WTC11 (cell line): ENCODE data around the gene GALNT9. TPM values are rescaled to one million over a fixed set of nuclear protein-coding genes. Genes with fewer than 3 reads are reported as not detected.

Source experiments
- ATAC-seq: fragments of 200-7000 bp; cut with Tn5 transposase; 2 replicates; pipeline ENCODE4 v1.10.0; 2021; ENCODE audit warnings: mild to moderate bottlenecking, moderate library complexity
- CTCF ChIA-PET: fragments of 300-600 bp; sonication (Branson Sonifier 250); formaldehyde crosslinking; loops from one replicate; lab custom pipeline; 2021; ENCODE audit warnings: antibody characterized with exemption; lab: Charles Lee
- POLR2A ChIA-PET: fragments of 350-600 bp; sonication (Branson Sonifier 250); formaldehyde crosslinking; loops from one replicate; lab custom pipeline; 2021; ENCODE audit warnings: antibody characterized with exemption; lab: Charles Lee
- DNase-seq: peaks from one replicate; pipeline ENCODE4 v3.0.0; 2021; ENCODE audit warnings: low spot score
- H3K27ac Mint-ChIP-seq: 2 replicates; pipeline ENCODE4 v1.8.0; 2021; ENCODE audit warnings: mixed read lengths
- H3K27me3 Mint-ChIP-seq: 2 replicates; pipeline ENCODE4 v1.8.0; 2021; ENCODE audit warnings: low read depth, mild to moderate bottlenecking, moderate library complexity, mixed read lengths
- H3K36me3 Mint-ChIP-seq: 2 replicates; pipeline ENCODE4 v1.8.0; 2021; ENCODE audit warnings: mixed read lengths
- H3K4me1 Mint-ChIP-seq: 2 replicates; pipeline ENCODE4 v1.8.0; 2022; ENCODE audit warnings: mixed read lengths
- H3K4me3 Mint-ChIP-seq: 2 replicates; pipeline ENCODE4 v1.8.0; 2021; ENCODE audit warnings: mild to moderate bottlenecking, moderate library complexity, mixed read lengths
- H3K9me3 Mint-ChIP-seq: 2 replicates; pipeline ENCODE4 v1.8.0; 2021; ENCODE audit warnings: mixed read lengths
- ATF3 ChIP-seq: sonication (generic); formaldehyde crosslinking; conservative IDR thresholded peaks from 2 replicates; pipeline ENCODE4 v1.8.1; 2022; ENCODE audit warnings: mild to moderate bottlenecking, missing genetic modification reagents
- ATF6 ChIP-seq: sonication (generic); formaldehyde crosslinking; IDR thresholded peaks from 2 replicates; pipeline ENCODE4 v1.8.1; 2023; ENCODE audit warnings: mild to moderate bottlenecking, missing genetic modification reagents
- CDX4 ChIP-seq: fragments of 250-450 bp; sonication (Bioruptor Pico); IDR thresholded peaks from 2 replicates; pipeline ENCODE4 v1.9.0; 2021; ENCODE audit warnings: moderate library complexity, mild to moderate bottlenecking, inconsistent platforms, borderline replicate concordance
- CREM ChIP-seq: sonication (generic); formaldehyde crosslinking; IDR thresholded peaks from 2 replicates; pipeline ENCODE4 v1.8.1; 2022; ENCODE audit warnings: mild to moderate bottlenecking, missing genetic modification reagents, moderate library complexity
- E2F1 ChIP-seq: sonication (generic); formaldehyde crosslinking; IDR thresholded peaks from 2 replicates; pipeline ENCODE4 v1.8.0; 2022; ENCODE audit warnings: mild to moderate bottlenecking, missing genetic modification reagents
- ELF4 ChIP-seq: sonication (generic); formaldehyde crosslinking; IDR thresholded peaks from 2 replicates; pipeline ENCODE4 v1.8.1; 2022; ENCODE audit warnings: low read depth, mild to moderate bottlenecking, moderate library complexity, missing genetic modification reagents
- ESRRA ChIP-seq: sonication (generic); formaldehyde crosslinking; IDR thresholded peaks from 2 replicates; pipeline ENCODE4 v1.8.1; 2022; ENCODE audit warnings: mild to moderate bottlenecking, missing genetic modification reagents, borderline replicate concordance
- FOXJ3 ChIP-seq: sonication (generic); formaldehyde crosslinking; IDR thresholded peaks from 2 replicates; pipeline ENCODE4 v1.9.0; 2021; ENCODE audit warnings: missing genetic modification reagents, mild to moderate bottlenecking, borderline replicate concordance
- HMGA2 ChIP-seq: fragments of 250-450 bp; sonication (Bioruptor Pico); IDR thresholded peaks from 2 replicates; pipeline ENCODE4 v1.4.0; 2021; ENCODE audit warnings: mild to moderate bottlenecking, moderate library complexity
- JAZF1 ChIP-seq: fragments of 250-450 bp; sonication (Bioruptor Pico); IDR thresholded peaks from 2 replicates; pipeline ENCODE4 v1.9.0; 2021; ENCODE audit warnings: moderate library complexity, mild to moderate bottlenecking, inconsistent platforms
- KAT7 ChIP-seq: sonication (generic); formaldehyde crosslinking; IDR thresholded peaks from 2 replicates; pipeline ENCODE4 v1.8.1; 2023; ENCODE audit warnings: missing genetic modification reagents, mild to moderate bottlenecking, borderline replicate concordance
- MLX ChIP-seq: sonication (generic); formaldehyde crosslinking; IDR thresholded peaks from 2 replicates; pipeline ENCODE4 v1.8.1; 2023; ENCODE audit warnings: mild to moderate bottlenecking, missing genetic modification reagents, moderate library complexity
- NR3C1 ChIP-seq: sonication (generic); formaldehyde crosslinking; conservative IDR thresholded peaks from 2 replicates; pipeline ENCODE4 v1.8.1; 2023; ENCODE audit warnings: low read depth, mild to moderate bottlenecking, missing genetic modification reagents
- RORB ChIP-seq: fragments of 250-450 bp; sonication (Bioruptor Pico); IDR thresholded peaks from 2 replicates; pipeline ENCODE4 v1.9.0; 2021; ENCODE audit warnings: mild to moderate bottlenecking
- SP1 ChIP-seq: sonication (generic); formaldehyde crosslinking; conservative IDR thresholded peaks from 2 replicates; pipeline ENCODE4 v1.8.1; 2022; ENCODE audit warnings: missing genetic modification reagents
- ZNF121 ChIP-seq: sonication (generic); formaldehyde crosslinking; IDR thresholded peaks from 2 replicates; pipeline ENCODE4 v1.8.0; 2023; ENCODE audit warnings: missing genetic modification reagents
- total RNA-seq: library from RNA; stranded (reverse); gene quantifications from 3 replicates; pipeline ENCODE4 v1.2.3, GENCODE V29; 2021
- TF ChIP-seq, protein P1 (sequence below): sonication (generic); formaldehyde crosslinking; IDR thresholded peaks from 2 replicates; pipeline ENCODE4 v1.8.1; 2022; ENCODE audit warnings: mild to moderate bottlenecking, moderate library complexity, missing genetic modification reagents
- TF ChIP-seq, protein P2 (sequence below): sonication (generic); formaldehyde crosslinking; IDR thresholded peaks from 2 replicates; pipeline ENCODE4 v1.8.0; 2023; ENCODE audit warnings: missing genetic modification reagents
- TF ChIP-seq, protein P3 (sequence below): sonication (generic); formaldehyde crosslinking; IDR thresholded peaks from 2 replicates; pipeline ENCODE4 v1.8.0; 2022; ENCODE audit warnings: mild to moderate bottlenecking, missing genetic modification reagents

The GALNT9 gene
- total RNA-seq, 1 experiment from 2014 or later: 0.90 TPM

DNA sequence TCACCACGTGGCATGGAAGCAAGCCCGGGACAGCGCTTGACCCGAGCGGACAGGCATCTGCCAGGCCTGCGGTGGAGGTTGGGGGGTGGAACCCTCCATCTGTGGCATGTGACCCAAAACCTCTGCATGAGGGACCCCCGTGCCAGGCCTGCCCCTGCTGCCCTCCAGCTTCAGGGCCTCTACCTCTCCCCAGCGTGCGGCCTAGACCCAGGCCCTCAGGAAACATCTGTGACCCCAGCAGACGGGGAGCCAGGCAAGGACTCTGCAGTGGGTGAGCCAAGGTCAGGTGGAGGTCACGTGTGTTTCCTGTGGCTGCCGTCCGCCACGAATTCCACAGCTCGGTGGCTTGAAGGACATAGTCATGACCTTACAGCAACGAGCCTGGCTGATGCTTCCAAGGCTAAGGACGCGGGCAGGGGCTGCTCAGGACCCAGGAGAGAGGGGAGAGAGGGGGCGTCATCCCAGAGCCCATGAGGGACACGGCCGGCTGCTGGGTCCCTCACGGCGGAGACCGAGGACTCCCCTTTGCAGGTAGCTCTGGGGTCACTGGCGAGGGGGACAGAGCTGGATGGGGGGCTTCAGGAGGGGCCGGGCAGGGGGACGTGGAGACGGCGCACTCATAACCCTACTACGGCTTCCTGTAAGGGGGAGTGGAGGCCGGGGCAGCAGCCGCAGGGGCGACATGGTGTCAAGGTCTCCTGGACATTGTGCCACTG, 91.5 kb downstream of the GALNT9 start:
- peaks cover 22% of the 10 kb centered on the region for H3K27me3 Mint-ChIP-seq
- ChIA-PET POLR2A (no interaction called here), CTCF (no interaction called here)
- H3K27ac Mint-ChIP-seq: no peak overlapping the region; the same call in 1 of the 2 replicates
- H3K4me1 Mint-ChIP-seq: no peaks in the 10 kb centered on the region
- no peak for TF ChIP-seq NR3C1 (CRISPR knock-in tag)
- H3K4me3 Mint-ChIP-seq: no peak overlapping the region
- peaks cover 13% of the 10 kb centered on the region for H3K9me3 Mint-ChIP-seq
- H3K36me3 Mint-ChIP-seq: no peaks in the 10 kb centered on the region
- ATAC-seq (no peak), DNase-seq (no peak)

- ATAC-seq (no peak), DNase-seq (no peak)
- no peaks in the 10 kb centered on the region for H3K4me1 Mint-ChIP-seq
- H3K27me3 Mint-ChIP-seq: peaks cover 22% of the 10 kb centered on the region
- TF ChIP-seq CREM (CRISPR knock-in tag) (no peak), ATF3 (no peak), ESRRA (no peak), KAT7 (CRISPR knock-in tag) (no peak), ZNF121 (CRISPR knock-in tag) (no peak), ELF4 (CRISPR knock-in tag) (no peak), RORB (CRISPR knock-in tag) (no peak), JAZF1 (CRISPR knock-in tag) (no peak), SP1 (CRISPR knock-in tag) (no peak), HMGA2 (CRISPR knock-in tag) (no peak), MLX (no peak), ATF6 (CRISPR knock-in tag) (no peak)
- TF ChIP-seq, protein P1, sequence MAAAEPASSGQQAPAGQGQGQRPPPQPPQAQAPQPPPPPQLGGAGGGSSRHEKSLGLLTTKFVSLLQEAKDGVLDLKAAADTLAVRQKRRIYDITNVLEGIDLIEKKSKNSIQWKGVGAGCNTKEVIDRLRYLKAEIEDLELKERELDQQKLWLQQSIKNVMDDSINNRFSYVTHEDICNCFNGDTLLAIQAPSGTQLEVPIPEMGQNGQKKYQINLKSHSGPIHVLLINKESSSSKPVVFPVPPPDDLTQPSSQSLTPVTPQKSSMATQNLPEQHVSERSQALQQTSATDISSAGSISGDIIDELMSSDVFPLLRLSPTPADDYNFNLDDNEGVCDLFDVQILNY (CRISPR knock-in tag): no peak
- ChIA-PET POLR2A (no interaction called here), CTCF (no interaction called here)
- no peaks in the 10 kb centered on the region for H3K36me3 Mint-ChIP-seq
- H3K9me3 Mint-ChIP-seq: peaks cover 13% of the 10 kb centered on the region
- no peak overlapping the region for H3K4me3 Mint-ChIP-seq
- H3K27ac Mint-ChIP-seq: no peak overlapping the region
These were observed 92.2 kb downstream of the GALNT9 start for GRCh38 chr12:132236930-132237771.

DNA sequence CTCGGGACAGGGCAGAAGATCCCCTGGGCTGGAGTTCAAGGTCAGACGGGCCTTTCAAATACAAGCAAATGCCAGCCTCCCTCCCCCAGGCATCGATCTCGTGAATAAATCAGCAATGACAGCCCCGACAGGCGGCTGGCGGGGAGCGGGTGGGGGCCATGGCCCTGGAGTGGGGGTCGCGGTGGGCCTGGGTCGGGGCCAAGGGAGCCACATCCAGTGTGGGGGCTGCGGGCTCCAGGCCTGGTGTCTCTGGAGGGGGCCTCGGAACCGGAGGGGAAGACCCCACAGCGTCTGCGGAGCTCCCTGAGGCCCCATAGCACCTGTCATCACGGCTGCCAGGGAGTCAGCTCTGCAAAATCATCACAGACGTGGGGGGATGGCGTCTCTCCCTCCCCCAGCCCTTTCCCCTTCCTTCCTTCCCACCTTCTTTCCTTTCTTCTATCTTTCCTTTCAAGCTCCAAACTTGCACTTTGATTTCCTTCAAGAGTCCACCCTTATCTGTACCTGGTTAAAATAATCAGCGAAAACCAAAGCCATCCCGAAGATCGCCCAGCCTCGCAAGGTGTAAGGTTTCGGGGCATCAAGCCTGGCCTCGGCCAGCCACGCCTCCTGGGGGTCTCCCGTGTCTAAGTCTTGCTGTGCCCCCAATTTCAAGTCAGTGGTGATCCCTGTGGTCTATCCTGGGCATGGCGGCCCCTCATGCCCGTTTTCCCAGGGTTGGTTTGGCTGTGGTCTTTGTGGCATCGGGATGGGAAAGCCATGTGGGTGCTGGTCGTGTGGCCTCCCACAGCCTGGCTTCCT, 93.1 kb downstream of the GALNT9 start:
- Mint-ChIP-seq H3K4me3 (no peak overlapping the region), H3K9me3 (peaks cover 13% of the 10 kb centered on the region), H3K4me1 (no peaks in the 10 kb centered on the region), H3K36me3 (no peaks in the 10 kb centered on the region), H3K27me3 (peaks cover 22% of the 10 kb centered on the region), H3K27ac (0 out of 2 replicates have a peak overlapping the region, but pooled peaks have one; percentile 20)
- ChIA-PET CTCF (no interaction called here), POLR2A (no interaction called here)
- ATAC-seq: no peak
- DNase-seq: no peak
- TF ChIP-seq ATF3: no peak
- TF ChIP-seq NR3C1 (CRISPR knock-in tag): no peak
- TF ChIP-seq FOXJ3 (CRISPR knock-in tag): no peak
- no peak for TF ChIP-seq E2F1 (CRISPR knock-in tag)
- TF ChIP-seq, protein P2, sequence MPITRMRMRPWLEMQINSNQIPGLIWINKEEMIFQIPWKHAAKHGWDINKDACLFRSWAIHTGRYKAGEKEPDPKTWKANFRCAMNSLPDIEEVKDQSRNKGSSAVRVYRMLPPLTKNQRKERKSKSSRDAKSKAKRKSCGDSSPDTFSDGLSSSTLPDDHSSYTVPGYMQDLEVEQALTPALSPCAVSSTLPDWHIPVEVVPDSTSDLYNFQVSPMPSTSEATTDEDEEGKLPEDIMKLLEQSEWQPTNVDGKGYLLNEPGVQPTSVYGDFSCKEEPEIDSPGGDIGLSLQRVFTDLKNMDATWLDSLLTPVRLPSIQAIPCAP: no peak
- TF ChIP-seq, protein P3, sequence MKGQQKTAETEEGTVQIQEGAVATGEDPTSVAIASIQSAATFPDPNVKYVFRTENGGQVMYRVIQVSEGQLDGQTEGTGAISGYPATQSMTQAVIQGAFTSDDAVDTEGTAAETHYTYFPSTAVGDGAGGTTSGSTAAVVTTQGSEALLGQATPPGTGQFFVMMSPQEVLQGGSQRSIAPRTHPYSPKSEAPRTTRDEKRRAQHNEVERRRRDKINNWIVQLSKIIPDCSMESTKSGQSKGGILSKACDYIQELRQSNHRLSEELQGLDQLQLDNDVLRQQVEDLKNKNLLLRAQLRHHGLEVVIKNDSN (CRISPR knock-in tag): no peak
- TF ChIP-seq CDX4 (CRISPR knock-in tag): no peak
